Naive thymus-derived CD8-positive, alpha-beta T cell (primary cell): ENCODE data around the gene IFFO2. TPM values are rescaled to one million over a fixed set of nuclear protein-coding genes. Genes with fewer than 3 reads are reported as not detected.
"Not testable (repeated sequence)": the region's sequence is repeated elsewhere in the genome, so short reads cannot be mapped to it uniquely, and the experiment has no call there.

Experiments
- ATAC-seq, 2 donors: fragments of 150-1000 bp; cut with Tn5 transposase in 1 of 2; sonication (Bioruptor Pico), chemical (Tn5 transposase) in 1 of 2; 1 replicate in 1 of 2; 2 replicates in 1 of 2; pipeline ENCODE4 v1.10.0; 2021; ENCODE audit warnings: mild to moderate bottlenecking in 2 of 2, moderate library complexity in 2 of 2
- POLR2A ChIA-PET: fragments of 350-600 bp; sonication (Branson Sonifier 250); formaldehyde crosslinking; loops from one replicate; lab custom pipeline; 2021; ENCODE audit warnings: antibody characterized with exemption; lab: Charles Lee
- DNase-seq, 10 donors: peaks; one replicate each; pipeline versions ENCODE4 v3.0.0 to v3.0.0-alpha.2; 2020 to 2022
- H3K27ac Mint-ChIP-seq, 10 donors: one replicate each; pipeline ENCODE4 v1.8.0; 2020 to 2022; ENCODE audit warnings: mild to moderate bottlenecking in 10 of 10, mixed read lengths in 10 of 10, moderate library complexity in 4 of 10, inconsistent platforms in 1 of 10
- H3K27me3 Mint-ChIP-seq, 5 donors: one replicate each; pipeline ENCODE4 v1.8.0; 2021 to 2022; ENCODE audit warnings: mixed read lengths in 5 of 5
- H3K36me3 Mint-ChIP-seq, 3 donors: one replicate each; pipeline ENCODE4 v1.8.0; 2020 to 2022; ENCODE audit warnings: mixed read lengths in 3 of 3, mild to moderate bottlenecking in 2 of 3, inconsistent platforms in 1 of 3
- H3K4me1 Mint-ChIP-seq, 4 donors: one replicate each; pipeline ENCODE4 v1.8.0; 2021 to 2022; ENCODE audit warnings: mixed read lengths in 4 of 4
- H3K4me3 Mint-ChIP-seq, 10 donors: one replicate each; pipeline ENCODE4 v1.8.0; 2020 to 2022; ENCODE audit warnings: mild to moderate bottlenecking in 10 of 10, mixed read lengths in 10 of 10, moderate library complexity in 6 of 10, inconsistent platforms in 1 of 10
- H3K9me3 Mint-ChIP-seq, 9 donors: one replicate each; pipeline ENCODE4 v1.8.0; 2020 to 2022; ENCODE audit warnings: mixed read lengths in 9 of 9, mild to moderate bottlenecking in 3 of 9, inconsistent platforms in 1 of 9, moderate library complexity in 1 of 9
- polyA plus RNA-seq, 3 donors: library from polyadenylated mRNA; unstranded; fragments of 300-500 nt; fragmentation: Illumina TruSeq; gene quantifications; one replicate each; pipeline ENCODE4 v1.2.3, GENCODE V29; 2021
- total RNA-seq, 8 experiments: library from RNA in 2 of 8; stranded (reverse) in 2 of 8; gene quantifications; one replicate each; pipeline ENCODE4 v1.2.3 and lab custom pipeline; 2021 to 2026

The IFFO2 gene
- total and polyA plus RNA-seq, 5 experiments from 2014 or later, result 1.6 to 30.7 (median 4.4) TPM

DNA sequence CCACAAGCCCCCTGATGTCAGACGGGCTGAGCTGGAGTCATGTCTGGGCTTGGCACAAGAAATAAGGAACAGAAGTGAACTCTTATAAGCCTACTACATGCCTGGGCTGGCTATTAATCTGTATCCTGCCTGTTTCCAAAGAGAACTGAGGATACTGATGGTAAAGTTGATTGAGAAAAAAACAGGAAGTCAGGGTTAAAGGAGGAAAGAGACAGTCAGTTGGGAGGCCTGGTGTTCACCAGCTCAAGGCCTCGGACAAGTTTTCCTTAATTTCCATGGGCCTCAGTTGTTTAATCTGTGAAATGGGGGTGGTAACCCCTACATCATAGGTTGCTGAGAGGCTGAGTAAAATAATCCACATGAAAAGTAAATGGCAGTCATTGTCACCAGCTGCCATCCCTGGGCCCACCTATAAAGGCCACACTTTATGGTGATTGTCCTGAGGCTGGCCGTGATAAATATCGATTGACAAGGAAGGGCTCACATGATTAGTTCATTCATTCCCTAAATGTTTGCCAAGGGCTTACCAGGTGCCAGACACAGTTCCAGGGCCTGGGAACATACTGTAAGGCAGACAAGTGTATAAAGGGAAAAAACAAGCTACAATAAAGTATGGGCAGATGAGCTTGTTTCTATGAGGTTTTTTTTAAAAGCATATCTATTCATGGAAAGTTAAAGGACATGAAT lies 57.0 kb downstream of the IFFO2 start:
- Mint-ChIP-seq H3K4me1 (peaks cover 15 to 47% (median 31%) of the 10 kb centered on the region in 4 donors), H3K27ac (peak overlapping the region in 2 of 10 donors; percentile 5 to 79), H3K9me3 (no peaks in the 10 kb centered on the region), H3K27me3 (no peaks in the 10 kb centered on the region), H3K36me3 (no peaks in the 10 kb centered on the region), H3K4me3 (no peak overlapping the region)
- ATAC-seq (no peak), DNase-seq (no peak)
- POLR2A ChIA-PET, result no interaction called here

DNA sequence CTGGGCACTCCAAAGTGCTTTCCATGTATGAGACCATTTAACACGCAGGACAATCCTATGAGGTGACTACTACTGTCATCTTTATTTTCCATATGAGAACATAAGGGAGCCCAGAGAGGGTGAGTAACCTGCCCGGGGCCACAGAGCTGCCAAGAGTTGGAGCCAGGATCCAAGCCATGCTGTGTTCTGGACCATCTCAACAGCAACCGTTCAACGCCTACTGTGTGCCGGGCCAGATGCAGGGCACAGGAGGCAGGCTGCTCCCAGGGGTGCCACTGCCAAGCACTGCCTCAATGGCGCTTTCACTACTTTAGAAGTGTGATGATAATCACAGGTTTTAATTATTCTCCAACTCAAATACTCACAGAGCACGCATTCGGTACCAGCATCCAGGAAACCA lies 57.9 kb downstream of the IFFO2 start:
- Mint-ChIP-seq H3K4me1 (peaks cover 15 to 41% (median 29%) of the 10 kb centered on the region in 4 donors), H3K9me3 (no peaks in the 10 kb centered on the region), H3K4me3 (no peak overlapping the region), H3K27me3 (no peaks in the 10 kb centered on the region), H3K27ac (peak overlapping the region in 1 of 10 donors; percentile 52), H3K36me3 (no peaks in the 10 kb centered on the region)
- ATAC-seq, result no peak
- POLR2A ChIA-PET, result no interaction called here
- no peak for DNase-seq

DNA sequence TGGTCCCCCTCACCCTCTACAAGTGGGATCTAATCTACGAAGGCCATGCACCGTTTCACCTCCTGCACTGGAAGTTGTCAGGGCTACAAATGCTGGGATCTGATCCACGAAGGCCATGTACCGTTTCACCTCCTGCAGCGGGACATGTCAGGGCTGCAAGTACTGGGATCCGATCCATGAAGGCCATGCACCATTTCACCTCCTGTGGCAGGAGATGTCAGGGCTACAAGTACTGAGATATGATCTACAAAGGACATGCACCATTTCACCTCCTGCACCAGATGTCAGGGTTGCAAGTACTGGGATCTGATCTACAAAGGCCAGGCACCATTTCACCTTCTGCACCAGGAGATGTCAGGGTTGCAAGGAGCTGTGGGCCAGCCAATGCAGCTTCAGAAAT lies 61.2 kb downstream of the IFFO2 start:
- Mint-ChIP-seq H3K36me3 (no peaks in the 10 kb centered on the region), H3K27me3 (no peaks in the 10 kb centered on the region), H3K4me3 (no peak overlapping the region), H3K4me1 (peaks cover 4 to 9% (median 7%) of the 10 kb centered on the region in 4 donors), H3K27ac (no peak overlapping the region), H3K9me3 (no peaks in the 10 kb centered on the region)
- ATAC-seq (no peak), DNase-seq (no peak)
- POLR2A ChIA-PET, result no interaction called here

- no peak for DNase-seq
- POLR2A ChIA-PET, result interaction anchor here (1.0 kb wide), 1 partner anchor 75 kb away, joined by 4 read pairs; no protein-coding TSS in a partner anchor
- H3K27ac Mint-ChIP-seq, result no peak overlapping the region
These were observed 63.4 kb downstream of the IFFO2 start for GRCh38 chr1:18893120-18893519.

GRCh38 chr1:18891858-18892257 lies 64.6 kb downstream of the IFFO2 start:
- not testable (repeated sequence) for DNase-seq, H3K36me3 Mint-ChIP-seq, H3K4me1 Mint-ChIP-seq, H3K27me3 Mint-ChIP-seq, H3K9me3 Mint-ChIP-seq, H3K4me3 Mint-ChIP-seq, ATAC-seq
- POLR2A ChIA-PET, result interaction anchor here (0.7 kb wide), 1 partner anchor 72 kb away, joined by 3 read pairs; no protein-coding TSS in a partner anchor
- H3K27ac Mint-ChIP-seq, result peak overlapping the region in 3 of 10 donors; percentile 18 to 68 (median 27)

More at GRCh38 chr1:18893120-18893519, 63.4 kb downstream of the IFFO2 start:
- Mint-ChIP-seq H3K27me3 (no peaks in the 10 kb centered on the region), H3K36me3 (no peaks in the 10 kb centered on the region), H3K4me3 (no peak overlapping the region), H3K4me1 (peaks cover 0 to 1% (median 0%) of the 10 kb centered on the region in 4 donors), H3K9me3 (no peaks in the 10 kb centered on the region)
- ATAC-seq, result no peak

DNA sequence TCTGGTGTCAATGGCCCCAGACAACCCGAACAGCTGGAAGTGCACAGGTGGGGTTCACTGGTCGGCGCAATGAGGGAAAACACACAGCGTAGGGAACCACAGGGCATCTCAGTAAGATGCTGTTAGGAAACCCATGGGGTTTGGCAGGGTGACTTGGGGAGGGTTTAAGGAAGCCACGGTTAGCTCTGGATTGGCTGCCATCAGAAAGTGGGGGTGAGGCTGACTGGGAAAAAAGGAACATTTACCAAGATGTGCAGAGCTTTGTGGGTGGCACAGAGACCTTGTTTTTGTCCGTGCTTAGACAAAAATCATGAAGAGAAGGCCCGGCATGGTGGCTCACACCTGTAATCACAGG lies 65.1 kb downstream of the IFFO2 start:
- Mint-ChIP-seq H3K9me3 (no peaks in the 10 kb centered on the region), H3K27ac (peak overlapping the region in 1 of 10 donors; percentile 68), H3K4me3 (no peak overlapping the region), H3K27me3 (no peaks in the 10 kb centered on the region), H3K36me3 (no peaks in the 10 kb centered on the region), H3K4me1 (peaks cover 0 to 1% (median 0%) of the 10 kb centered on the region in 4 donors)
- ATAC-seq (no peak), DNase-seq (no peak)
- POLR2A ChIA-PET, result interaction anchor here (0.7 kb wide), 2 partner anchors 72 to 161 kb away, joined by 3 read pairs; no protein-coding TSS in a partner anchor

DNA sequence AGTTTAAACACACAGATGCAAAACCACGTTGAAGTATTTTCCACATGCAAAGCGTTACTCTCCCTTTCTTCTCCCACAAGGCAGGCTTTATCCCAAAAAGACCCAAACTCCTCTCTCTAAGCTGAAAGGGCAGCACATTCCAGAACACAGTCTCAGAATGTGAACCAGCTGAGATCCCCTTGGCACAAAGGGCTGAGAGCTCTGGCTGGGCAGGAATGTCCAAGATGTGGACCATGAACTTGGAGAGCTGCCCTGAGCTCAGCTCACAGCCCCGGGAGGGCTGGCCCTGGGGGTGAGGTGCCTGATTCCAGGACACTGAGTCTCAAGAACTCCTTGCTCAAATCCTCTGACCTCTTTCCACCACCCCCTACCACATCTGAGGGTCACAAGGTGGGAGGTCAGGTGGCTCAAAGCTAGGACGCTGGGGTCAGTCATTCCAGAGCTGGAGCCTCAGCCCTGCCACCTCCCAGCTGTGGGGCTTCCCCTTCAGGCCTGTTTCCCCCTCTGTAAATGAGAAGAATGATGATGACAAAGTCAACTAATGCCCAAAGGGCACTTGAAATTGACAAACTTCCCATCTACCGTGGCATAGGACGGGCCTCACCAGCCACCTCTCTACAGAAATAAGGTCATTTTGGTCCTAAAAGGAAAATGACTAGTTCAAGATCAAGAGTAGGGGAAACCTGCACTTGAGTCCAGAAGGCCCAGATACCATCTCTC lies 65.6 kb downstream of the IFFO2 start:
- Mint-ChIP-seq H3K27ac (no peak overlapping the region), H3K27me3 (no peaks in the 10 kb centered on the region), H3K4me3 (no peak overlapping the region), H3K9me3 (no peaks in the 10 kb centered on the region), H3K4me1 (peaks cover 0 to 1% (median 0%) of the 10 kb centered on the region in 4 donors), H3K36me3 (no peaks in the 10 kb centered on the region)
- no peak for ATAC-seq
- POLR2A ChIA-PET, result interaction anchor here (0.7 kb wide), 1 partner anchor 162 kb away, joined by 3 read pairs; no protein-coding TSS in a partner anchor
- no peak for DNase-seq

GRCh38 chr1:18886003-18886335 lies 70.5 kb downstream of the IFFO2 start:
- H3K9me3 Mint-ChIP-seq, result no peaks in the 10 kb centered on the region
- H3K36me3 Mint-ChIP-seq, result no peaks in the 10 kb centered on the region
- ATAC-seq, result no peak

DNA sequence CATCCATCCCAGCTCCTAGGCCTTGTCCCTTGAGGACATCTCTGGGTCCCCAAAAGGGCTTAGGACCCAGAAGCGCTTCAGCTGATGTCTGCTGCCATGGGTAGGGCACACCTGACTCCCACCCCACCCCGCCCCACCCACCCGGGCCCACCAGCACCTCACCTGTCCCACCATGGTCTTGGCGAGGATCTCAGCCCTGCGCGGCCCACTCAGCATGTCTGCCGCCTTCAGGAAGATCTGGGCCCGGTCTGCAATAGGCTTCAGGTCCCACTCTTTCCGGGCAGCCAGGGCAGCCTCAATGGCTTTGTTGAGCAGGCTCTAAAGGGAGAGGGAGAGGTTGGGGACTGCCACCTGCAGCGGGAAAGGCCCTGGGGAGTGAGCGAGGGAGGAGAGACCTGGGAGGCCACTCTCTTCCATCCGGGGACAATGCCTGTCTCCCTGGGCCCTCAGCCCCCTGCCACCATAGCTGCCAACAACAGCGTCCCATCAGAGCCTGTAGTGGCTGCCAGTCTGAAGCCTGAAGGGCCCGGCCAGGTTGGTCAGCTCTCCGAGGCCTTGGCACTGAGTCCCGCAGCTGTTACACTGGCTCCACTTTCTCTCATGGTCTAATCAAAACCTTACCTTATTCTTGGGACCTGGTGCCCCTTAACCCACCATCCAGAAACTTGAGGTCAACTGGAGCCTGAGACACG lies 71.0 kb downstream of the IFFO2 start:
- DNase-seq (no peak), ATAC-seq (no peak)
- H3K27ac Mint-ChIP-seq, result no peak overlapping the region
- no peaks in the 10 kb centered on the region for H3K4me1 Mint-ChIP-seq
- H3K27me3 Mint-ChIP-seq, result no peaks in the 10 kb centered on the region
- H3K4me3 Mint-ChIP-seq, result no peak overlapping the region
- H3K9me3 Mint-ChIP-seq, result no peaks in the 10 kb centered on the region
- H3K36me3 Mint-ChIP-seq, result no peaks in the 10 kb centered on the region
- POLR2A ChIA-PET, result no interaction called here

More at GRCh38 chr1:18886003-18886335, 70.5 kb downstream of the IFFO2 start:
- DNase-seq, result no peak
- Mint-ChIP-seq H3K27ac (peak overlapping the region in 2 of 10 donors; percentile 38 to 50), H3K4me3 (no peak overlapping the region), H3K27me3 (no peaks in the 10 kb centered on the region), H3K4me1 (no peaks in the 10 kb centered on the region)
- POLR2A ChIA-PET, result no interaction called here

- no peak for ATAC-seq
- POLR2A ChIA-PET, result no interaction called here
These were observed 71.7 kb downstream of the IFFO2 start for GRCh38 chr1:18884727-18885126.

GRCh38 chr1:18884419-18884717 lies 72.1 kb downstream of the IFFO2 start:
- Mint-ChIP-seq H3K9me3 (no peaks in the 10 kb centered on the region), H3K27me3 (no peaks in the 10 kb centered on the region), H3K27ac (peak overlapping the region in 2 of 10 donors; percentile 34 to 41), H3K36me3 (no peaks in the 10 kb centered on the region), H3K4me1 (no peaks in the 10 kb centered on the region), H3K4me3 (no peak overlapping the region)
- POLR2A ChIA-PET, result no interaction called here
- peak in 1 of 10 donors; percentile 25 for DNase-seq
- no peak for ATAC-seq

More at GRCh38 chr1:18884727-18885126, 71.7 kb downstream of the IFFO2 start:
- H3K9me3 Mint-ChIP-seq, result no peaks in the 10 kb centered on the region
- no peak for DNase-seq
- H3K27ac Mint-ChIP-seq, result peak overlapping the region in 4 of 10 donors; percentile 19 to 76 (median 38)
- H3K4me1 Mint-ChIP-seq, result no peaks in the 10 kb centered on the region
- no peak overlapping the region for H3K4me3 Mint-ChIP-seq
- H3K27me3 Mint-ChIP-seq, result no peaks in the 10 kb centered on the region
- no peaks in the 10 kb centered on the region for H3K36me3 Mint-ChIP-seq

GRCh38 chr1:18883636-18884418 lies 72.6 kb downstream of the IFFO2 start:
- peak; percentile 48 to 84 (median 64) for DNase-seq
- peak; percentile 71 to 82 for ATAC-seq
- Mint-ChIP-seq H3K36me3 (no peaks in the 10 kb centered on the region), H3K4me3 (no peak overlapping the region), H3K27me3 (no peaks in the 10 kb centered on the region), H3K9me3 (no peaks in the 10 kb centered on the region), H3K4me1 (no peaks in the 10 kb centered on the region), H3K27ac (no peak overlapping the region)
- POLR2A ChIA-PET, result no interaction called here
